Hematopoietic multipotent progenitor cell treated with erythropoietin and hydrocortisone succinate and interleukin-3 and kit ligand, for 4 days (in vitro differentiated cells): Measurements from ENCODE around the gene IQCH.
A peak's percentile ranks its signal among the peaks of the same experiment; 100 is the strongest.

Experiments
- DNase-seq: peaks from one replicate; pipeline ENCODE4 v3.0.0-alpha.2; 2015

Gene IQCH

GRCh38 chr15:67456677-67457529 lies 202.3 kb downstream of the IQCH start:
- DNase-seq = peak; percentile 90

GRCh38 chr15:67458331-67459029 lies 203.9 kb downstream of the IQCH start:
- DNase-seq = no peak

- no peak for DNase-seq
Measured at GRCh38 chr15:67460521-67460920, 205.9 kb downstream of the IQCH start.

GRCh38 chr15:67461735-67462134 lies 207.1 kb downstream of the IQCH start:
- no peak for DNase-seq

- DNase-seq = no peak
Measured at GRCh38 chr15:67462875-67463274, 208.3 kb downstream of the IQCH start.

GRCh38 chr15:67463488-67463887 lies 208.9 kb downstream of the IQCH start:
- no peak for DNase-seq

- DNase-seq = peak; percentile 42
Measured at GRCh38 chr15:67465196-67465952, 210.8 kb downstream of the IQCH start.

GRCh38 chr15:67468416-67468815 lies 213.8 kb downstream of the IQCH start:
- DNase-seq = no peak

- DNase-seq = no peak
Measured at GRCh38 chr15:67469680-67470079, 215.1 kb downstream of the IQCH start.

GRCh38 chr15:67472957-67473356 lies 218.4 kb downstream of the IQCH start:
- DNase-seq = no peak

- DNase-seq = peak; percentile 68
Measured at GRCh38 chr15:67474405-67475110, 220.0 kb downstream of the IQCH start.

- no peak for DNase-seq
Measured at GRCh38 chr15:67479781-67480505, 225.4 kb downstream of the IQCH start.

- no peak for DNase-seq
Measured at GRCh38 chr15:67480741-67481140, 226.2 kb downstream of the IQCH start.

- no peak for DNase-seq
Measured at GRCh38 chr15:67481680-67482079, 227.1 kb downstream of the IQCH start.

GRCh38 chr15:67495585-67495984 lies 241.0 kb downstream of the IQCH start:
- no peak for DNase-seq

GRCh38 chr15:67501177-67501835 lies 246.7 kb downstream of the IQCH start:
- peak; percentile 66 for DNase-seq

- DNase-seq = no peak
Measured at GRCh38 chr15:67501836-67502461, 247.4 kb downstream of the IQCH start.

- no peak for DNase-seq
Measured at GRCh38 chr15:67504056-67504455, 249.5 kb downstream of the IQCH start.

GRCh38 chr15:67504796-67505195 lies 250.2 kb downstream of the IQCH start:
- no peak for DNase-seq

- no peak for DNase-seq
Measured at GRCh38 chr15:67505675-67506572, 251.3 kb downstream of the IQCH start.
